ENCODE results near the gene PRXL2B. TPM values are rescaled to one million over a fixed set of nuclear protein-coding genes. Genes with fewer than 3 reads are reported as not detected.
"Not testable (repeated sequence)": the region's sequence is repeated elsewhere in the genome, so short reads cannot be mapped to it uniquely, and the experiment has no call there.

Gene PRXL2B
- total and polyA plus RNA-seq, 4 donors = 19.0 to 85.9 (median 52.0) TPM

DNA sequence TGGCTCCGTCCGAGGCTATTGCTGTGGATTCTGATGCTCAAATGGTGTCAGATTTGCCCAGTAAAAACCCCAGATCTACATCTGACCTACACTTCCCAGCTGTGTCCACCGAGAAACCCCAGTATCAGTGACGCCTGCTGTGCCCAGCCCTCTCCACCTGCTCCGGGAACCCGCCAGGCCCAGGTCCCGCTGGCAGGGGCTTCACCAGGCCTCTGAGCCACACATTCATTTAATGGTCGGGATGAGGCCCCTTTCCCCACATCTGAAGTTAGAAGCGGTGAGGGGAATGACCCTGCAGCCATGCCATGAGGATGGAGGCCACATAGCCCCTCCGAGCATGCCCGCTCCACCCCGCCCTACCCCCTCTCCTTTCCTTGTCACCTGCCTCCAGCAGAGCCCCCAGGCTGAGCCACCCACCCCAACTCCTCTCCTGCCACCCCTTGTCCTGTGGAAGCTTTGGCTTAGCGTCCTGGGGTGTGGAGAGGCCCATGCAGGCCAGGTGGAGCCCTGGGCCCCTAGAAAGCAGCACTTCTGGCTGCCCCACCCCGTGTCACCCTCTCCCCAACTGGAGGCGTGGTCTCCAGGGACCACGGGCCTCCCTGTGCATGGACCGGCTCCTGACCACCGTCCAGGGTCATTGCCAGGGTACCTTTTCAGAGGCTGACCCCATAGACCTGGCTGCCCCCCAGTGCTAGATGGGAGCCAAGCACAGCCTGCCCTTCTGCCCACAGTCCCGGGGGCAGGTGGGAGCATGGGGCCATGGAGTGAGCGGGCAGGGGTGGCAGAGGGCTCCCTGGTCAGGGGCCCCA, 22.4 kb upstream of the PRXL2B start:
- H3K4me1 ChIP-seq (ENCODE audit: control insufficient read depth, insufficient read depth, low read length) = peaks cover 5% of the 10 kb centered on the region
- no peak for DNase-seq (ENCODE audit: low read depth in 4 of 6, low spot score in 6 of 6)
- no peak overlapping the region for H3K27ac ChIP-seq (ENCODE audit: low read depth, low read length)
- H3K4me3 ChIP-seq (ENCODE audit: low read depth, low read length) = no peak overlapping the region
- H3K36me3 ChIP-seq (ENCODE audit: control insufficient read depth, insufficient read depth, low read length) = peaks cover 14% of the 10 kb centered on the region
- H3K27me3 ChIP-seq (ENCODE audit: control insufficient read depth, insufficient read depth, low read length) = no peaks in the 10 kb centered on the region
- 85% methylated on average over 16 of the region's 20 CpGs for WGBS (ENCODE audit: insufficient coverage)
- no peaks in the 10 kb centered on the region for H3K9me3 ChIP-seq (ENCODE audit: control insufficient read depth, insufficient read depth, low read length)

DNA sequence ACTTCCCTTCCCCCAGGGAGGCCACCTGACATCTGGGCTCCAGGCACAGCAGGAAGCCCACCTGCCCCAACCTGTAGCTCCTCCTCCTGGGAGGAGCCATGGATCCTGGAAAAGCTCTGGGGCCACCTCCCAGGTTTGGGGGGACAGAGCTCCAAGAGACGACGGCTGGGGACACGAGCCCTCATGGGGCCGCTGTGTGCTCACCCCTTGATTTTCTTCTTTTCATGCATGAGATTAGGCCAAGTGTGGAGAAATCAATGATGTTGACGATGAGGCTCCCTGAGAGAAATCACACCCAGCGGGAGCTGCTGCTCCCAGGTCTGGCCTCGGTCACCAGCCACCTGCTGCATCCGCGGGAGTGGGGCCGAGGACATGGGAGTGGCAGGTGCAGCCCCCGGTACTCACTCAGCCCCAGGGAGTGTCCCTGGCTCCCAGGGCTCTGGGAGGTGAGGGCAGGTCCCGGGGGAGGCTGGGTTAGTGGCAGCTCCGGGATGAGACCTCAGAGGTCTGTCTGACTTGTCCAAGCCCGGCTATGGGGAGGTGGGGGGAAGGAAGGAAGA, 21.7 kb upstream of the PRXL2B start:
- Histone ChIP-seq H3K4me3 (ENCODE audit: low read depth, low read length) (no peak overlapping the region), H3K9me3 (ENCODE audit: control insufficient read depth, insufficient read depth, low read length) (no peaks in the 10 kb centered on the region), H3K4me1 (ENCODE audit: control insufficient read depth, insufficient read depth, low read length) (peaks cover 1% of the 10 kb centered on the region), H3K27ac (ENCODE audit: low read depth, low read length) (no peak overlapping the region), H3K27me3 (ENCODE audit: control insufficient read depth, insufficient read depth, low read length) (no peaks in the 10 kb centered on the region), H3K36me3 (ENCODE audit: control insufficient read depth, insufficient read depth, low read length) (peaks cover 10% of the 10 kb centered on the region)
- WGBS (ENCODE audit: insufficient coverage) = 56% methylated on average over 10 of the region's 14 CpGs
- DNase-seq (ENCODE audit: low read depth in 4 of 6, low spot score in 6 of 6) = no peak

- no peak for DNase-seq (ENCODE audit: low read depth in 4 of 6, low spot score in 6 of 6)
- Histone ChIP-seq H3K4me1 (ENCODE audit: control insufficient read depth, insufficient read depth, low read length) (no peaks in the 10 kb centered on the region), H3K27me3 (ENCODE audit: control insufficient read depth, insufficient read depth, low read length) (no peaks in the 10 kb centered on the region)
Observed at GRCh38 chr1:2566101-2567045, 20.2 kb upstream of the PRXL2B start.

DNA sequence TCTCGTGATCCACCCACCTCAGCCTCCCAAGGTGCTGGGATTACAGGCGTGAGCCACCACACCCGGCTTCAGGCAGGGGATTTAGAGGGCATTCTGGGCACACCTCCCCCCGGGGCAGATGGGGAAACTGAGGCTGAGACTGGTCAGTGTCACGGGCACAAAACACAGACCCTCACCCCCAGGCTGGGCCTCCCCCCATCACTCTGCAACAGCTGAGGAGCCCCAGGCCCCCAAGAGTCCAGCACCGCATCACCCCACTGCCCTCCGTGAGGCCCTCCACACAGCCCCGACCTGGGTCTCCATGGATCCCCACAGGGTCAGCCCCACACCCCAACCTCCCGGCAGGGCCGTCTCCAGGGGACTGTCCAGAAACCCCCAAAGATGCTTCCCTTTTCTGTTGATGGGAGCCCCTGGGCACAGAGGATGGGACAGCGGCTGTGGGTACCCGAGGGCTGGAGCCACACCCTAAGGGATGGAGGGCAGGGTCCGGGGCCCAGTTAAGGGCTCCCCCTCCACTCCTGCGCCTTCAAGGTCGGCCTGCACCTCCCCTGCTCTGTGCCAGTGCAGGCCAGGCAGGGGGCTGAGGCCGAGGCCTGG, 19.4 kb upstream of the PRXL2B start:
- Histone ChIP-seq H3K4me1 (ENCODE audit: control insufficient read depth, insufficient read depth, low read length) (no peaks in the 10 kb centered on the region), H3K9me3 (ENCODE audit: control insufficient read depth, insufficient read depth, low read length) (no peaks in the 10 kb centered on the region), H3K27me3 (ENCODE audit: control insufficient read depth, insufficient read depth, low read length) (no peaks in the 10 kb centered on the region), H3K4me3 (ENCODE audit: low read depth, low read length) (no peak overlapping the region), H3K36me3 (ENCODE audit: control insufficient read depth, insufficient read depth, low read length) (peaks cover 2% of the 10 kb centered on the region), H3K27ac (ENCODE audit: low read depth, low read length) (no peak overlapping the region)
- 96% methylated on average over 13 of the region's 16 CpGs for WGBS (ENCODE audit: insufficient coverage)
- no peak for DNase-seq (ENCODE audit: low read depth in 4 of 6, low spot score in 6 of 6)

More at GRCh38 chr1:2566101-2567045, 20.2 kb upstream of the PRXL2B start:
- Histone ChIP-seq H3K4me3 (ENCODE audit: low read depth, low read length) (no peak overlapping the region), H3K9me3 (ENCODE audit: control insufficient read depth, insufficient read depth, low read length) (no peaks in the 10 kb centered on the region), H3K27ac (ENCODE audit: low read depth, low read length) (no peak overlapping the region), H3K36me3 (ENCODE audit: control insufficient read depth, insufficient read depth, low read length) (peaks cover 6% of the 10 kb centered on the region)
- 86% methylated on average over 14 of the region's 34 CpGs for WGBS (ENCODE audit: insufficient coverage)

DNA sequence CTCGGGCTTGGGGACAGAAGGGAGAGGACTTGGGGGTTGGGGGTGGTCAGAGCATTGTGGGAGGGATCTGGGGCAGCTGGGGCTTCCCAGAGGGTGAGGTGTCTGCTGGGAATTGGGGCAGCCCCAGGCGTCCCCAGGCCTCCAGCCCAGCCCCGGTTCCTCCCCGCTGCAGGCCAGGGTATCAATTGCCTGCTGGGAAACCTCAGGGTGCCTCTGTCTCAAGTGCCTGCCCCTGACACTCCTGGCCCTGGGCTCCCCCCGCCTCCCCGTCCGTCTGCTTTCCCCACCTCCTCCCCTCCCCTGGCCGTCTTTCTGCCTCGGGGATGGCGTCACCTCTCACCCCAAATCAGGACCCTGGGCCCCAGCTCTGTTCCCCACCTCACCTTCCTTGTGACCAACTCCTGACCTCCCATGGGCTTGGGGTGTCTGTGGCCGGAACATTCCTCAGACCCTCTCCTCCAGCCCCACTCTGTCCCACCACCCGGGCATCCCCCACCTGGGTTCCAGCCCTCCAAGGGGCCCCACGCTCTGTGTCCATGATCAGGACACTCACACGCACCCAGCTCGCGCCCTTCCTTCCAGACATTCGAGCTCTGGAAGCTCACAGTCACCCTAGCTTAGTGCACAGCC, 18.3 kb upstream of the PRXL2B start:
- not testable (repeated sequence) for H3K27ac ChIP-seq (ENCODE audit: low read depth, low read length); DNase-seq (ENCODE audit: low read depth in 4 of 6, low spot score in 6 of 6); H3K36me3 ChIP-seq (ENCODE audit: control insufficient read depth, insufficient read depth, low read length); H3K4me3 ChIP-seq (ENCODE audit: low read depth, low read length); H3K9me3 ChIP-seq (ENCODE audit: control insufficient read depth, insufficient read depth, low read length); H3K4me1 ChIP-seq (ENCODE audit: control insufficient read depth, insufficient read depth, low read length); H3K27me3 ChIP-seq (ENCODE audit: control insufficient read depth, insufficient read depth, low read length)
- WGBS (ENCODE audit: insufficient coverage) = 51% methylated on average over 3 of the region's 17 CpGs

- Histone ChIP-seq H3K36me3 (ENCODE audit: control insufficient read depth, insufficient read depth, low read length) (no peaks in the 10 kb centered on the region), H3K27ac (ENCODE audit: low read depth, low read length) (no peak overlapping the region), H3K4me3 (ENCODE audit: low read depth, low read length) (no peak overlapping the region), H3K9me3 (ENCODE audit: control insufficient read depth, insufficient read depth, low read length) (peaks cover 5% of the 10 kb centered on the region), H3K4me1 (ENCODE audit: control insufficient read depth, insufficient read depth, low read length) (no peaks in the 10 kb centered on the region), H3K27me3 (ENCODE audit: control insufficient read depth, insufficient read depth, low read length) (no peaks in the 10 kb centered on the region)
- 66% methylated on average over 13 of the region's 17 CpGs for WGBS (ENCODE audit: insufficient coverage)
- no peak for DNase-seq (ENCODE audit: low read depth in 4 of 6, low spot score in 6 of 6)
Observed at GRCh38 chr1:2569060-2569459, 17.5 kb upstream of the PRXL2B start.

DNA sequence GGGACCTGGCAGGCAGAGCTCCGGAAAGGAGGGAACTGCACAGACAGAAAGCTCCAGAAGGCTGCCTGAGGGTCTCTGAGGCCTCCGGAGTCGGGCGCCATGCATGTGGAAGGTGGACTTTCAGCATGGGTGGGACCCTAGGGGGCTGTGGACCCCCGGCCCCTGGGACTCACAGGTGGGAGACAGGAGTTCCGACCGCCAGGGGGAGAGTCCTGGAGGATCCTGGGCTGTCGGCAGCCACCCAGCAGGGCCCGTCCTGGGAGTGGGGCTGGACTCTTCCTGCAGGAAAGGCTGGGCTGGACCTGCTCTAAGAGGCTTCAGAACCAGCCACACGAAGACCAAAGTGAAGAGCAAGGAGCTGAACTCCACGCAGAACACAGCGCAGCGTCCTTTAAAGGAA, 16.9 kb upstream of the PRXL2B start:
- H3K27ac ChIP-seq (ENCODE audit: low read depth, low read length); H3K9me3 ChIP-seq (ENCODE audit: control insufficient read depth, insufficient read depth, low read length); DNase-seq (ENCODE audit: low read depth in 4 of 6, low spot score in 6 of 6); H3K4me3 ChIP-seq (ENCODE audit: low read depth, low read length); H3K27me3 ChIP-seq (ENCODE audit: control insufficient read depth, insufficient read depth, low read length); H3K36me3 ChIP-seq (ENCODE audit: control insufficient read depth, insufficient read depth, low read length); H3K4me1 ChIP-seq (ENCODE audit: control insufficient read depth, insufficient read depth, low read length): not testable (repeated sequence)
- WGBS (ENCODE audit: insufficient coverage) = 78% methylated on average over 9 of the region's 13 CpGs

GRCh38 chr1:2570332-2570731, 16.2 kb upstream of the PRXL2B start:
- no peaks in the 10 kb centered on the region for H3K36me3 ChIP-seq (ENCODE audit: control insufficient read depth, insufficient read depth, low read length)
- DNase-seq (ENCODE audit: low read depth in 4 of 6, low spot score in 6 of 6) = no peak
- WGBS (ENCODE audit: insufficient coverage) = 77% methylated on average over 17 of the region's 17 CpGs
- no peaks in the 10 kb centered on the region for H3K27me3 ChIP-seq (ENCODE audit: control insufficient read depth, insufficient read depth, low read length)
- H3K9me3 ChIP-seq (ENCODE audit: control insufficient read depth, insufficient read depth, low read length) = peaks cover 5% of the 10 kb centered on the region
- no peaks in the 10 kb centered on the region for H3K4me1 ChIP-seq (ENCODE audit: control insufficient read depth, insufficient read depth, low read length)
- no peak overlapping the region for H3K27ac ChIP-seq (ENCODE audit: low read depth, low read length)
- H3K4me3 ChIP-seq (ENCODE audit: low read depth, low read length) = no peak overlapping the region

DNA sequence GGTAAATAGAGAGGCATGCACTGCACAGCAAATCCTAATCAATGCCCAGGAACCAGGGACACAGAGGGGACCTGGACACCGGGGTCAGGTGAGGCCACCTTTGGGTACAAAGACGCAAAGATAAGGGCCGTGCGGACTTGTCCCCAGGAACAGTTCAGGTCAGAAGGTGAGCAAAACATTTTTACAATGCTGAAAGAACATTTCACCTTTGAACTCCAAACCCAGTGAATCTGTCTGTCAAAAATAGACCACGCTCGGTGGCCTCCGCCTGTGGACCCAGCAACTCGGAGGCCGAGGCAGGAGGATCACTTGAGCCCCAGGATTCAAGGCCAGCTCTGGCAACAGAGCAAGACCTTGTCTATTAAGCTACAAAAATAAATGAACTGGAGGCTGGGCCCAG, 15.2 kb upstream of the PRXL2B start:
- WGBS (ENCODE audit: insufficient coverage) = 93% methylated on average over 9 of the region's 9 CpGs
- Histone ChIP-seq H3K4me1 (ENCODE audit: control insufficient read depth, insufficient read depth, low read length) (no peaks in the 10 kb centered on the region), H3K36me3 (ENCODE audit: control insufficient read depth, insufficient read depth, low read length) (no peaks in the 10 kb centered on the region), H3K4me3 (ENCODE audit: low read depth, low read length) (no peak overlapping the region), H3K27ac (ENCODE audit: low read depth, low read length) (no peak overlapping the region), H3K9me3 (ENCODE audit: control insufficient read depth, insufficient read depth, low read length) (peaks cover 5% of the 10 kb centered on the region), H3K27me3 (ENCODE audit: control insufficient read depth, insufficient read depth, low read length) (no peaks in the 10 kb centered on the region)
- no peak for DNase-seq (ENCODE audit: low read depth in 4 of 6, low spot score in 6 of 6)

Data from spinal cord (tissue), 10 donors.